ENCODE measurements around the gene GLDC.

The GLDC gene

DNA sequence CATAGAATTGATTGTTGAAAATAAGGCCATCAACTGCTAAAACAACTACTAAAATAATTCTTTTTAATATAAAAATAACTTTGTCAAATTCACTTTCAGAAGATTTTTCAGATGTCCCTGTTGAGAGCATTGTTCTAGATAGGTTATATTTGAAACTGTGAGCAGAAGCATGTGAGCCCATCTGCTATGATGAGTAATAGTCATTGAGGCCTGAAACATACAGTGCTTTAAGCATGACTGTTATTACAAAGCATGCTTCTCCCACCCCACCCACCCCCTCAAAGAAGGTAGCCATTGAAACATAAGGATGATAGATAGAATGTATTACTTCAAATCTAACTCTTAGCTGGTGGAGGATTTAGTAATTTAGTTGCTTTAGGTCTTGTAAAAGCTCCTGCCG is 146.5 kb downstream of the GLDC start:
- ChIA-PET CTCF (no interaction called here), POLR2A (ENCODE audit: low non-redundant PET) (no interaction called here)
- no peak for DNase-seq (ENCODE audit: low spot score)
- H3K27ac ChIP-seq: no peak overlapping the region
- TF ChIP-seq, protein P1, sequence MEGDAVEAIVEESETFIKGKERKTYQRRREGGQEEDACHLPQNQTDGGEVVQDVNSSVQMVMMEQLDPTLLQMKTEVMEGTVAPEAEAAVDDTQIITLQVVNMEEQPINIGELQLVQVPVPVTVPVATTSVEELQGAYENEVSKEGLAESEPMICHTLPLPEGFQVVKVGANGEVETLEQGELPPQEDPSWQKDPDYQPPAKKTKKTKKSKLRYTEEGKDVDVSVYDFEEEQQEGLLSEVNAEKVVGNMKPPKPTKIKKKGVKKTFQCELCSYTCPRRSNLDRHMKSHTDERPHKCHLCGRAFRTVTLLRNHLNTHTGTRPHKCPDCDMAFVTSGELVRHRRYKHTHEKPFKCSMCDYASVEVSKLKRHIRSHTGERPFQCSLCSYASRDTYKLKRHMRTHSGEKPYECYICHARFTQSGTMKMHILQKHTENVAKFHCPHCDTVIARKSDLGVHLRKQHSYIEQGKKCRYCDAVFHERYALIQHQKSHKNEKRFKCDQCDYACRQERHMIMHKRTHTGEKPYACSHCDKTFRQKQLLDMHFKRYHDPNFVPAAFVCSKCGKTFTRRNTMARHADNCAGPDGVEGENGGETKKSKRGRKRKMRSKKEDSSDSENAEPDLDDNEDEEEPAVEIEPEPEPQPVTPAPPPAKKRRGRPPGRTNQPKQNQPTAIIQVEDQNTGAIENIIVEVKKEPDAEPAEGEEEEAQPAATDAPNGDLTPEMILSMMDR (conservative IDR thresholded peaks at IDR 0.05; ENCODE audit: low read depth): no peak

DNA sequence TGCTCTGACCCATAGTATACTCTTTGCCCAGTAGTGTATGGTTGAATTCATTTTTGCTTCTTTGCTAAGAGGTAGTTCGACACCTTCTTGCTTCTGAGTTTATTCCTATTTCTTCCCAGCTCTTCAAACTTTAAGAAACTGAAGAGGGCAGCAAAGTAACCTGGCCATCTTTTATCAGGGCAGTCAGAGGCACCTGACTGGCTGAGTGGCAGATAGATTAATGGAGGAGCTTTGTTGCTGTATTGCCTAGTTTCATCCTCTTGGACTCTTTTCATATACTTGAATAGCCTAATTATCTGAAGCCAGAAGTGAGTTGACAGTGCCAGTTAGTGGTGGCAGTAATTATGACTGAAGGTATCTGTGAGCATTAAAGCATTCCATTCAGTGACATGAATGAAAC is 150.1 kb downstream of the GLDC start:
- TF ChIP-seq, protein P1 (conservative IDR thresholded peaks at IDR 0.05; ENCODE audit: low read depth): no peak
- H3K27ac ChIP-seq: no peak overlapping the region
- ChIA-PET CTCF (interaction anchor here (0.5 kb wide), 1 partner anchor 78 kb away, joined by 4 read pairs; no protein-coding TSS in a partner anchor), POLR2A (ENCODE audit: low non-redundant PET) (no interaction called here)
- no peak for DNase-seq (ENCODE audit: low spot score)

DNA sequence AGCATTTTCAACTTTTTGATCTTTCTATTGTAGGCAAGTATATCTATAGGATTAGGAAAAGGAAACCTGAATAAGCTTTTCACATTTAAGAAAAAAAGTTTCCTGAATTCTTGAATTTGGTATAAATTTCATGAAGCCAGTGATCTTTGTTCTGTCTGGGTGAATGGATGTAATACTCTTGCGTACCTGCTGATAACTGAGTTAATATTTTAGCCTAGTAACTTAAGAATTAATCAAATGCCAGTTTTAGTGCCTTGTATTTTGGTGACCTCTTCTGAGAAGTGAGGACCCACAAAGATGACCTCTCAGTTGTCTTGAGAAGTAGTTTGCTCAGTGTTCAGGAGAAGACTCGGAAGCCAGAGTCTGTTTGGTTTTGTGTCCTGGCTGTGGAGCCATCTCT is 154.7 kb downstream of the GLDC start:
- no peak overlapping the region for H3K27ac ChIP-seq
- ChIA-PET POLR2A (ENCODE audit: low non-redundant PET) (no interaction called here), CTCF (interaction anchor here (0.6 kb wide), 1 partner anchor 741 kb away, joined by 3 read pairs; no protein-coding TSS in a partner anchor)
- TF ChIP-seq, protein P1 (conservative IDR thresholded peaks at IDR 0.05; ENCODE audit: low read depth): no peak
- no peak for DNase-seq (ENCODE audit: low spot score)

DNA sequence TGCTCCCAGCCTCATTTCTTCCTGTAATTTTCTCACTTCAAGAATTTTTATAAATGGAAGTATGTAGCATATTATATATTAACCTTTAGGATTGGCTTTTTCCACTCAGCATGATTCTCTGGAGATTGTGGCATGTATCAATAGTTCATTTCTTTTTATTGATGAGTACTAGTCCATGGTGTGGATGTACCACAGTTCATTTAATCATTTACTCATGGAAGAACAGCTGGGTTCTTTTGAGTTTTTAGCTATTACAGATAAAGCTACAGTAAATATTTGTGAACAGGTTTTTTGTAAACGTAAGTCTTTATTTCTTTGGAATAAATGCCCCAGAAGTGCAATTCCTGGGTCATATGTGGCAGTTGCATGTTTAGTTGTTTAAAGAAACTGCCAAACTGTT is 156.4 kb downstream of the GLDC start:
- H3K27ac ChIP-seq: no peak overlapping the region
- ChIA-PET POLR2A (ENCODE audit: low non-redundant PET) (no interaction called here), CTCF (no interaction called here)
- TF ChIP-seq, protein P1 (conservative IDR thresholded peaks at IDR 0.05; ENCODE audit: low read depth): no peak
- no peak for DNase-seq (ENCODE audit: low spot score)

DNA sequence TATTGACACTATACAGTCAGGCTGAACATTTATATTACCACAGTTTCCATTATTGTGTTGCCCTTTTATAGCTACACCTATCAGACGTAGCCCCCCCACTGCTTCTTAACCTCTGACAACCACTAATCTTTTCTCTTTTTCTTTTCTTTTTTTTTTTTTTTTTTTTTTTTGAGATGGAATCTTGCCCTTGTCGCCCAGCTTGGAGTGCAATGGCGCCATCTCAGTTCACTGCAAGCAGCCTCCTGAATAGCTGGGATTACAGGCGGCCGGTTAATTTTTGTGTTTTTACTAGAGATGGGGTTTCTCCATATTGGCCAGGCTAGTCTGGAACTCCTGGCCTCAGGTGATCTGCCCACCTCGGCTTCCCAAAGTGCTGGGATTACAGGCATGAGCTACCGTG is 157.1 kb downstream of the GLDC start:
- TF ChIP-seq, protein P1 (conservative IDR thresholded peaks at IDR 0.05; ENCODE audit: low read depth): no peak
- ChIA-PET CTCF (no interaction called here), POLR2A (ENCODE audit: low non-redundant PET) (no interaction called here)
- H3K27ac ChIP-seq: no peak overlapping the region
- DNase-seq (ENCODE audit: low spot score): no peak

DNA sequence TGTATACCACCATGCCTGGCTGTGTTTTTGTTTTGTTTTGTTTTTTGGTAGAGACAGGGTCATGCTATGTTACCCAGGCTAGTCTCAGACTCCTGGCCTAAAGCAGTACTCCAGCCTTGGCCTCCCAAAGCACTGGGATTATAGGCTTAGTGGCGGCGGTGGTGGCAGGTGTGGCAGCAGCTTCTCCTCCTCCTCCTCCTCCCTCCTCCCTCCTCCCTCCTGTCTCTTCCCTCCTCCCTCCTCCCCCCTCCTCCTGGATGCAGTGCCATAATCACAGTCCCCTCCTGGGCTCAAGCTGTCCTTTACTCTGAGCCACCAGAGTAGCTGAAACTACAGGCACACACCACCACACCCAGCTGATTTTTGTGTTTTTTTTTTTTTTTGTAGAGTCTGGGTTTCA is 161.3 kb downstream of the GLDC start:
- TF ChIP-seq, protein P1 (conservative IDR thresholded peaks at IDR 0.05; ENCODE audit: low read depth): no peak
- no peak overlapping the region for H3K27ac ChIP-seq
- POLR2A ChIA-PET (ENCODE audit: low non-redundant PET): no interaction called here
- DNase-seq (ENCODE audit: low spot score): no peak
- CTCF ChIA-PET: no interaction called here

Data from RWPE1 (cell line).